ENCODE measurements around the gene AMFR. TPM values are rescaled to one million over a fixed set of nuclear protein-coding genes. Genes with fewer than 3 reads are reported as not detected.

AMFR gene
- total and polyA plus RNA-seq, 4 donors, result 39.5 to 86.1 (median 61.2) TPM

GRCh38 chr16:56368545-56368944 lies 56.8 kb downstream of the AMFR start:
- ATAC-seq (ENCODE audit: insufficient read depth, low FRiP score), result no peak
- no peak for DNase-seq
- Histone ChIP-seq H3K36me3 (ENCODE audit: control insufficient read depth in 4 of 4, insufficient read depth in 4 of 4, low read length in 4 of 4) (peaks cover 14 to 33% (median 28%) of the 10 kb centered on the region in 4 donors), H3K9ac (ENCODE audit: insufficient read depth in 1 of 2, low read length in 2 of 2) (no peak overlapping the region), H3K27me3 (ENCODE audit: control insufficient read depth in 3 of 3, insufficient read depth in 3 of 3, low read length in 2 of 3) (no peaks in the 10 kb centered on the region), H3K9me3 (ENCODE audit: control insufficient read depth in 4 of 4, insufficient read depth in 3 of 4, low read length in 3 of 4) (no peaks in the 10 kb centered on the region), H3K4me1 (ENCODE audit: control insufficient read depth in 5 of 5, insufficient read depth in 5 of 5, low read length in 5 of 5) (peaks cover 2 to 32% (median 12%) of the 10 kb centered on the region in 5 donors), H3K4me3 (no peak overlapping the region), H3K27ac (ENCODE audit: low read depth in 1 of 2, low read length in 1 of 2) (no peak overlapping the region)
- WGBS, 2 donors, result 97 to 98% methylated on average over 2 of the region's 2 CpGs
- TF ChIP-seq CTCF (IDR thresholded peaks at IDR 0.05; ENCODE audit: control extremely low read depth, extremely low read depth), result no peak

- Histone ChIP-seq H3K27me3 (ENCODE audit: control insufficient read depth in 3 of 3, insufficient read depth in 3 of 3, low read length in 2 of 3) (no peaks in the 10 kb centered on the region), H3K27ac (ENCODE audit: low read depth in 1 of 2, low read length in 1 of 2) (no peak overlapping the region), H3K36me3 (ENCODE audit: control insufficient read depth in 4 of 4, insufficient read depth in 4 of 4, low read length in 4 of 4) (peaks cover 14 to 36% (median 29%) of the 10 kb centered on the region in 4 donors), H3K4me1 (ENCODE audit: control insufficient read depth in 5 of 5, insufficient read depth in 5 of 5, low read length in 5 of 5) (peaks cover 2 to 28% (median 12%) of the 10 kb centered on the region in 5 donors), H3K9me3 (ENCODE audit: control insufficient read depth in 4 of 4, insufficient read depth in 3 of 4, low read length in 3 of 4) (no peaks in the 10 kb centered on the region), H3K9ac (ENCODE audit: insufficient read depth in 1 of 2, low read length in 2 of 2) (no peak overlapping the region), H3K4me3 (no peak overlapping the region)
- no peak for TF ChIP-seq CTCF (IDR thresholded peaks at IDR 0.05; ENCODE audit: control extremely low read depth, extremely low read depth)
- no peak for DNase-seq
- WGBS, 2 donors, result 94 to 97% methylated on average over 6 of the region's 6 CpGs
- no peak for ATAC-seq (ENCODE audit: insufficient read depth, low FRiP score)
Observed at GRCh38 chr16:56367764-56368163, 57.6 kb downstream of the AMFR start.

GRCh38 chr16:56366945-56367344 lies 58.4 kb downstream of the AMFR start:
- WGBS, 2 donors, result 97 to 98% methylated on average over 9 of the region's 9 CpGs
- no peak overlapping the region for H3K9ac ChIP-seq (ENCODE audit: insufficient read depth in 1 of 2, low read length in 2 of 2)
- H3K4me3 ChIP-seq, result no peak overlapping the region
- no peak for TF ChIP-seq CTCF (IDR thresholded peaks at IDR 0.05; ENCODE audit: control extremely low read depth, extremely low read depth)
- no peaks in the 10 kb centered on the region for H3K9me3 ChIP-seq (ENCODE audit: control insufficient read depth in 4 of 4, insufficient read depth in 3 of 4, low read length in 3 of 4)
- no peak for DNase-seq
- H3K27ac ChIP-seq (ENCODE audit: low read depth in 1 of 2, low read length in 1 of 2), result no peak overlapping the region
- H3K36me3 ChIP-seq (ENCODE audit: control insufficient read depth in 4 of 4, insufficient read depth in 4 of 4, low read length in 4 of 4), result peaks cover 21 to 44% (median 32%) of the 10 kb centered on the region in 4 donors
- H3K4me1 ChIP-seq (ENCODE audit: control insufficient read depth in 5 of 5, insufficient read depth in 5 of 5, low read length in 5 of 5), result peaks cover 2 to 22% (median 10%) of the 10 kb centered on the region in 5 donors
- no peak for ATAC-seq (ENCODE audit: insufficient read depth, low FRiP score)
- H3K27me3 ChIP-seq (ENCODE audit: control insufficient read depth in 3 of 3, insufficient read depth in 3 of 3, low read length in 2 of 3), result no peaks in the 10 kb centered on the region

- Histone ChIP-seq H3K9ac (ENCODE audit: insufficient read depth in 1 of 2, low read length in 2 of 2) (no peak overlapping the region), H3K27me3 (ENCODE audit: control insufficient read depth in 3 of 3, insufficient read depth in 3 of 3, low read length in 2 of 3) (no peaks in the 10 kb centered on the region), H3K27ac (ENCODE audit: low read depth in 1 of 2, low read length in 1 of 2) (no peak overlapping the region), H3K9me3 (ENCODE audit: control insufficient read depth in 4 of 4, insufficient read depth in 3 of 4, low read length in 3 of 4) (no peaks in the 10 kb centered on the region), H3K4me3 (no peak overlapping the region), H3K36me3 (ENCODE audit: control insufficient read depth in 4 of 4, insufficient read depth in 4 of 4, low read length in 4 of 4) (peaks cover 21 to 45% (median 33%) of the 10 kb centered on the region in 4 donors), H3K4me1 (ENCODE audit: control insufficient read depth in 5 of 5, insufficient read depth in 5 of 5, low read length in 5 of 5) (peaks cover 0 to 8% (median 4%) of the 10 kb centered on the region in 5 donors)
- TF ChIP-seq CTCF (IDR thresholded peaks at IDR 0.05; ENCODE audit: control extremely low read depth, extremely low read depth), result no peak
- DNase-seq (no peak), ATAC-seq (ENCODE audit: insufficient read depth, low FRiP score) (no peak)
- 88 to 96% methylated on average over 7 of the region's 7 CpGs for WGBS, 2 donors
Observed at GRCh38 chr16:56365552-56365951, 59.8 kb downstream of the AMFR start.

Data from lung (tissue), 12 donors.